OCI-LY1 (cell line): ENCODE data around the gene RIPK3.

Experiments used
- EZH2 ChIP-seq: fragments of 200-600 bp; sonication (generic), shearing (Covaris generic); IDR thresholded peaks from 2 replicates; pipeline ENCODE4 v1.8.0; 2017; ENCODE audit warnings: borderline replicate concordance, mixed run types, mild to moderate bottlenecking, antibody characterized with exemption, low read length, moderate library complexity, mixed read lengths
- TF ChIP-seq, protein P1 (sequence below): fragments of 200-600 bp; sonication (generic), shearing (Covaris generic); IDR thresholded peaks from 2 replicates; pipeline ENCODE4 v1.5.1; 2017; ENCODE audit warnings: mild to moderate bottlenecking, antibody characterized with exemption, low read length, moderate library complexity, mixed read lengths

DNA sequence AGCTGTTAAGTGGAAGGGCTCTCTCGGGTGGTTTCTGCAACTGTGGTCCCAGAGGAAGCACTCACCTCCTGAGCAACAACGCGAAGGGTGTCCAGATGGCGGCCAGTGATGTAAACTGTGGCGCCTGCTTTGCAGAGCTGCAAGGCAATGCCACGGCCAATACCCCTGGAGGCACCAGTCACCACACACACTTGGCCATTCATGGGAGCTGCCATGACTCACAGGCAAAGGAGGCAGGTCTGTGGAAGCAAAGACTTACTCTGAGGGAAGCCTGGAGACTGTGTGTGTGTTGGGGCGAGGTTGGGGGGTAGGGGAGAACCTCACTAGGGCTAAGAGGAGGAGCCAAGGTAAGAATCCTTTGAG is 40.9 kb downstream of the RIPK3 start:
- TF ChIP-seq, protein P1, sequence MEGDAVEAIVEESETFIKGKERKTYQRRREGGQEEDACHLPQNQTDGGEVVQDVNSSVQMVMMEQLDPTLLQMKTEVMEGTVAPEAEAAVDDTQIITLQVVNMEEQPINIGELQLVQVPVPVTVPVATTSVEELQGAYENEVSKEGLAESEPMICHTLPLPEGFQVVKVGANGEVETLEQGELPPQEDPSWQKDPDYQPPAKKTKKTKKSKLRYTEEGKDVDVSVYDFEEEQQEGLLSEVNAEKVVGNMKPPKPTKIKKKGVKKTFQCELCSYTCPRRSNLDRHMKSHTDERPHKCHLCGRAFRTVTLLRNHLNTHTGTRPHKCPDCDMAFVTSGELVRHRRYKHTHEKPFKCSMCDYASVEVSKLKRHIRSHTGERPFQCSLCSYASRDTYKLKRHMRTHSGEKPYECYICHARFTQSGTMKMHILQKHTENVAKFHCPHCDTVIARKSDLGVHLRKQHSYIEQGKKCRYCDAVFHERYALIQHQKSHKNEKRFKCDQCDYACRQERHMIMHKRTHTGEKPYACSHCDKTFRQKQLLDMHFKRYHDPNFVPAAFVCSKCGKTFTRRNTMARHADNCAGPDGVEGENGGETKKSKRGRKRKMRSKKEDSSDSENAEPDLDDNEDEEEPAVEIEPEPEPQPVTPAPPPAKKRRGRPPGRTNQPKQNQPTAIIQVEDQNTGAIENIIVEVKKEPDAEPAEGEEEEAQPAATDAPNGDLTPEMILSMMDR, result no peak
- TF ChIP-seq EZH2, result no peak
